Suprapubic skin (tissue), 4 donors: ENCODE measurements around the gene NF1. TPM values are rescaled to one million over a fixed set of nuclear protein-coding genes. Genes with fewer than 3 reads are reported as not detected.

Experiments used
- DNase-seq, 2 donors: peaks; one replicate each; pipeline ENCODE4 v3.0.0-alpha.2; 2019; ENCODE audit warnings: low spot score in 2 of 2
- H3K27ac ChIP-seq: fragments of 200-600 bp; sonication (generic); one replicate; pipeline ENCODE4 v1.5.1; 2019
- H3K27me3 ChIP-seq: fragments of 200-600 bp; sonication (generic); one replicate; pipeline ENCODE4 v1.5.1; 2019
- H3K36me3 ChIP-seq: fragments of 200-600 bp; sonication (generic); one replicate; pipeline ENCODE4 v1.5.1; 2019
- H3K4me1 ChIP-seq: fragments of 200-600 bp; sonication (generic); one replicate; pipeline ENCODE4 v1.5.1; 2019
- H3K4me3 ChIP-seq: fragments of 200-600 bp; sonication (generic); one replicate; pipeline ENCODE4 v1.5.1; 2019; ENCODE audit warnings: mild to moderate bottlenecking
- H3K9me3 ChIP-seq: fragments of 200-600 bp; sonication (generic); one replicate; pipeline ENCODE4 v1.5.1; 2019
- CTCF ChIP-seq, 2 donors: fragments of 200-600 bp in 1 of 2; fragments of 450-650 bp in 1 of 2; sonication (generic) in 1 of 2; IDR thresholded peaks; one replicate each; pipeline ENCODE4 v1.5.1; 2016 to 2019; ENCODE audit warnings: antibody characterized with exemption in 2 of 2, mild to moderate bottlenecking in 1 of 2, moderate library complexity in 1 of 2
- EP300 ChIP-seq: sonication (generic); formaldehyde crosslinking; IDR thresholded peaks from one replicate; pipeline ENCODE4 v1.6.1; 2017; ENCODE audit warnings: antibody characterized with exemption
- POLR2A ChIP-seq, 2 donors: fragments of 450-650 bp; IDR thresholded peaks; one replicate each; pipeline ENCODE4 v1.6.1; 2017; ENCODE audit warnings: antibody characterized with exemption in 2 of 2, mild to moderate bottlenecking in 2 of 2, moderate library complexity in 2 of 2
- POLR2AphosphoS5 ChIP-seq, 3 donors: sonication (generic); formaldehyde crosslinking; IDR thresholded peaks; one replicate each; pipeline ENCODE4 v1.6.1; 2017; ENCODE audit warnings: antibody characterized with exemption in 3 of 3
- WGBS: methylation state at CpG from one replicate; pipeline ENCODE4 v1.1.5; 2018; 5-methylcytosine and 5-hydroxymethylcytosine counted together
- total RNA-seq, 4 donors: library from RNA; depleted of rRNA; stranded (reverse); fragments of >200 nt; gene quantifications; one replicate each; pipeline ENCODE4 v1.1.0, GENCODE V29; 2016

NF1 gene
- total RNA-seq, 4 donors from 2014 or later, result 32.3 to 113 (median 45.4) TPM

GRCh38 chr17:31251105-31251969 lies 156.6 kb downstream of the NF1 start:
- peaks cover 4% of the 10 kb centered on the region for H3K4me1 ChIP-seq
- WGBS, result 78% methylated on average over 1 of the region's 1 CpG
- peaks cover 6% of the 10 kb centered on the region for H3K36me3 ChIP-seq
- no peaks in the 10 kb centered on the region for H3K27me3 ChIP-seq
- no peak overlapping the region for H3K27ac ChIP-seq
- no peak overlapping the region for H3K4me3 ChIP-seq
- DNase-seq, result no peak
- no peaks in the 10 kb centered on the region for H3K9me3 ChIP-seq
- no peak for TF ChIP-seq POLR2AphosphoS5 (IDR thresholded peaks at IDR 0.05)
- TF ChIP-seq EP300, result no peak
- TF ChIP-seq CTCF (IDR thresholded peaks at IDR 0.05), result no peak
- no peak for TF ChIP-seq POLR2A (IDR thresholded peaks at IDR 0.05)

- H3K4me3 ChIP-seq, result no peak overlapping the region
- H3K4me1 ChIP-seq, result peaks cover 4% of the 10 kb centered on the region
- no peak for TF ChIP-seq POLR2AphosphoS5 (IDR thresholded peaks at IDR 0.05)
- TF ChIP-seq CTCF (IDR thresholded peaks at IDR 0.05), result no peak
- TF ChIP-seq EP300, result no peak
- no peak for TF ChIP-seq POLR2A (IDR thresholded peaks at IDR 0.05)
- H3K27me3 ChIP-seq, result no peaks in the 10 kb centered on the region
- H3K27ac ChIP-seq, result no peak overlapping the region
- DNase-seq, result no peak
- H3K9me3 ChIP-seq, result no peaks in the 10 kb centered on the region
- peaks cover 6% of the 10 kb centered on the region for H3K36me3 ChIP-seq
These were observed 157.2 kb downstream of the NF1 start for GRCh38 chr17:31251970-31252328.

- H3K27ac ChIP-seq, result no peak overlapping the region
- H3K9me3 ChIP-seq, result no peaks in the 10 kb centered on the region
- no peak for DNase-seq
- 57% methylated on average over 1 of the region's 1 CpG for WGBS
- H3K27me3 ChIP-seq, result no peaks in the 10 kb centered on the region
- TF ChIP-seq CTCF (IDR thresholded peaks at IDR 0.05) (no peak), POLR2AphosphoS5 (IDR thresholded peaks at IDR 0.05) (no peak), EP300 (no peak), POLR2A (IDR thresholded peaks at IDR 0.05) (no peak)
- H3K4me1 ChIP-seq, result peaks cover 4% of the 10 kb centered on the region
- H3K4me3 ChIP-seq, result no peak overlapping the region
- H3K36me3 ChIP-seq, result peaks cover 6% of the 10 kb centered on the region
These were observed 158.0 kb downstream of the NF1 start for GRCh38 chr17:31252741-31253140.

GRCh38 chr17:31254654-31255053 lies 159.9 kb downstream of the NF1 start:
- WGBS, result 93% methylated on average over 2 of the region's 2 CpGs
- no peaks in the 10 kb centered on the region for H3K27me3 ChIP-seq
- peaks cover 13% of the 10 kb centered on the region for H3K36me3 ChIP-seq
- H3K9me3 ChIP-seq, result no peaks in the 10 kb centered on the region
- H3K27ac ChIP-seq, result no peak overlapping the region
- DNase-seq, result no peak
- H3K4me3 ChIP-seq, result no peak overlapping the region
- peaks cover 4% of the 10 kb centered on the region for H3K4me1 ChIP-seq
- TF ChIP-seq EP300 (no peak), POLR2A (IDR thresholded peaks at IDR 0.05) (no peak)

- no peaks in the 10 kb centered on the region for H3K9me3 ChIP-seq
- H3K27ac ChIP-seq, result no peak overlapping the region
- 82% methylated on average over 3 of the region's 3 CpGs for WGBS
- no peaks in the 10 kb centered on the region for H3K4me1 ChIP-seq
- TF ChIP-seq CTCF (IDR thresholded peaks at IDR 0.05), result no peak
- TF ChIP-seq POLR2A (IDR thresholded peaks at IDR 0.05), result no peak
- no peak for TF ChIP-seq EP300
- TF ChIP-seq POLR2AphosphoS5 (IDR thresholded peaks at IDR 0.05), result no peak
- no peaks in the 10 kb centered on the region for H3K27me3 ChIP-seq
- peaks cover 36% of the 10 kb centered on the region for H3K36me3 ChIP-seq
- DNase-seq, result no peak
- H3K4me3 ChIP-seq, result no peak overlapping the region
These were observed 162.2 kb downstream of the NF1 start for GRCh38 chr17:31256936-31257335.
